HG03575 (cell line): ENCODE measurements around the gene CDK15.

Experiments
- ATAC-seq: cut with Tn5 transposase; IDR thresholded peaks from one replicate; pipeline ENCODE4 v1.9.1; 2021; ENCODE audit not compliant: unreplicated experiment, insufficient number of reproducible peaks, low FRiP score; ENCODE audit errors: extremely low read depth

The CDK15 gene

DNA sequence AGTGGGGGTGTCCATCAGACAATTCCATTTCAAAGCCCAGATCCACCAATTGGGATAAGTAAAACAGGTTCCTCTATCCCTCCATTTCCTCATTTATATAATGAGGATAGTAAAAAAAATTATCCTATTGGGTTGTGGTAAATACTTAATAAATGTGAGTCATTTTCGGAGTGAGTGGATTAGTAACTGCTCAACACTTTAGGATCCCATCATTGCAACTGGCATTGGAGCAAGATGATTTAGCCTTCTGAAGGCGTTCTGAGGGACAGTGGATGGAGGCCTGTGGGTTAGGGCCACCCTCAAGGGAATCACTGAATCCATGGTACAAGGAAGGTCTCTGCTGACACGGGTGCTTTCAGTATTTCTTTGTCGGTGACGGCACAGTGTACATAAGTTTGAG is 118.7 kb downstream of the CDK15 start:
- no peak for ATAC-seq

GRCh38 chr2:201926067-201926466 is 119.7 kb downstream of the CDK15 start:
- no peak for ATAC-seq

GRCh38 chr2:201928363-201928762 is 122.0 kb downstream of the CDK15 start:
- no peak for ATAC-seq

GRCh38 chr2:201929281-201930026 is 123.1 kb downstream of the CDK15 start:
- ATAC-seq = no peak

- no peak for ATAC-seq
Observed at GRCh38 chr2:201930043-201930442, 123.7 kb downstream of the CDK15 start.

DNA sequence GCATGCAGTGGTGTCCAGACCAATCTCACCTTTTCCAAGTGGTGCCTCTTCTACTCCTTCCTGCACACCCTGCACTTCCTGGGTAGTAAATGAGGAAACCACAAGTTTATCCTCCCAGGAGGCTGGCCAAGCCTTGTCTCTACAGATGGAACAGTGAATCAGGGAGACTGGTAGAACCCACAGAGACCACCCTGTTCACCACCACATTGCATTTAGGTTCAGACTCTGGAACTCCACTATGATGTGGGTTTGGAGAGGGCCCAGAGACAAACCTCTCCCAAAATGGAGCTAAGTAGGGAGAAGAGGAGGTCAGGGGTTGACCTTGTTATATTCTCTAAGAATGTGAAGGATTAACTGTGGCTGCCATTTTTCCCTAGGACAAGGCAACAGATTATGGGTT is 124.5 kb downstream of the CDK15 start:
- no peak for ATAC-seq

DNA sequence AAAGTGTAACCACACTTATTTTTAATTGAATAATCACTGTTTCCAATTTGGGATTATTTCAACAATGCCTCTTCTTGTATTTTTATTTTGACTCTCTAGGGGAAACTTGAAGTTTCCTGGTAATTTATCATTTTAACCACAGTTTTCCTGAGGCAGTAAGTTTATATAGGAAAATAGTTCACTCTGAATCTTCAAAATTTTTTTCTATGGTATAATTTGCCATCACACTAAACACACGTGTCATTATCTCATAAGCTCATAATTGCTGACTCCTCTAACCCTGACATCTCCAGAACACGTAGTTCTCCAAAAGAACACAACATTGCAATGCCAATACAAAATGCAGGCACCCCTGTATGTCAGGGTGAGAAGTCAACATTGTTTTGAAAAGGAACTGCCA is 125.1 kb downstream of the CDK15 start:
- no peak for ATAC-seq

GRCh38 chr2:201931951-201932350 is 125.6 kb downstream of the CDK15 start:
- ATAC-seq = no peak

DNA sequence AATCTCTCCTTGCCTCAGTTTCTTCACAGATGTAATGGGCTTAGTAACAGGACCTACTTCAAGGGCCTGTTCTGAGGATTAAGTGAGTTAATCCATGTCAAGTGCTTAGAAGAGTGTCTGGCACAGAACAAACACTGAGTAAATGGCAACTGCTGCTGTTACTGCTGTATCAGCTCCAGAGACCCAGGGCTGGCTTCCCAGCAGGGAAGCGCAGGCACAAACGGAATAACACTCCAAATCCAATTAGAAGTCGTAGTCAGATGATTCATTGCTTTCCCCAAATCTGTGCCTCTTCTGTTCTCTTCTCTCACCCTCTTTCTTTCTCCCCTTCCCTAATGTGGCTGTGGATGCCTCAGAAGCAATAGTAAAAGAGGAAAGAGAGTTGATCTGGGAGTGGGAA is 126.2 kb downstream of the CDK15 start:
- ATAC-seq = no peak

- no peak for ATAC-seq
Observed at GRCh38 chr2:201933792-201934237, 127.5 kb downstream of the CDK15 start.

DNA sequence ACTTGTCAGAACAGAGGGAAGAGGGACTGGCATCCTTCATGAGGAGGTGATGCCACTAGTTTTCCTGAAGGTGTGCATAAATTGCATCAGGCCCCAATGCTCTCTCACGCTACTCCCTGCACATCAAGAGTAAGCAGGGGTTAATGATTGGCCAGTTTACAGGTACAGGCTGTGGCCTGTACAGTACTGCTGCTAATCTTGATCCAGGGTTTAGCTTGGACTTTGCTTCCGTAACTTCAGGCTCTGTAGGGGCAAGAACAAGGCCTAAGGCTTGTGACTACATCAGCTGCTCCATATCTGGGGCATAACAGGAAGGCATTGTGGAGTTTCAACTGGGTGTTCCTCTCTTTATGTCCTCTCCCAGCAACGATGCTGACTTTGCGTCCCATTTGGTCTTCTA is 130.5 kb downstream of the CDK15 start:
- ATAC-seq = no peak

GRCh38 chr2:201937343-201937742 is 131.0 kb downstream of the CDK15 start:
- ATAC-seq = no peak

GRCh38 chr2:201938156-201938775 is 131.9 kb downstream of the CDK15 start:
- no peak for ATAC-seq

DNA sequence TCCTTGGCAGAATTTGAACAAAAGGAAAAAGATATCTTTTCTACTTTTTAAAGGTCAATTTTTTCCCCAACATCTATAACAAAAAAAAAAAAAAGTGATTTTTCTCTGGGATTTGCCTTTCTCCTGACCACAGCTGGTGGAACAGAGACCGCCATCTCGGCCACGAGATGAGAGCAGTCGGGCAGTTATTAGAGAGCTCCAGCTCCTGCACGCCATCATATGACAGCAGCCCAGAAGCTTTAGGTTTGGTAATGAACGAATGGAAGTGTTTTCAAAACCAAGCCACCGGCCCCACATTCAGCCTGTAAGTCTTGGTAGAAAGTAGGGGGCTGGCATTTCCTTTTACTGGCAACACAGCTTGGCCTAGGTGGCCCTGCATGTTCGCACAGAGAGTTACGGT is 132.4 kb downstream of the CDK15 start:
- ATAC-seq = no peak

DNA sequence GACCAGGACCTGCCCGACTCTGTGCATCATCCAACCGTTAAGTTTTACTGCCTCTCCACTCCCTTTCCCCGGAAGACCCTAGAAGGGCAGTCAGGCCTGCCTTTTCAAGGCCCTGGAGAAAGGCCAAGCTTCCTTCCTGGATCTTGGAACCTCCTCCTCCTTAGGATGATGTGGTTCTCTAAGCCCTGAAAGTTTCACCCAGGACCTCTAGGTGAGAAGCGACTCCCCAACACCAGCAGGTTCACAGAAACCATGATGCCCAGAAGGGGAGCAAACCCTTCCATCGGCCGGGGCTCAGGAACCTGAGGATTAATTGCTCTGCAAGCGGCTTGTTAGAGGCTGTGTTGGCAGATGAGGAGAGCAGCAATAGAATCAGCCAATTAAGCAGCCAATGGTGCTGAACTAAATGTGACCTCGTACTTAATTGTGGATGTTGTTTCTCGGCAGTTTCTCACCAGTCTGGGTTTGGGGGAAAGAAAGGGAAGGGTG is 133.2 kb downstream of the CDK15 start:
- ATAC-seq = no peak

GRCh38 chr2:201942531-201942930 is 136.2 kb downstream of the CDK15 start:
- ATAC-seq = no peak
